Measurements from ENCODE around the gene COBL. TPM values are rescaled to one million over a fixed set of nuclear protein-coding genes. Genes with fewer than 3 reads are reported as not detected.

COBL gene
- total RNA-seq, 1 experiment from 2014 or later, result 0.04 TPM

GRCh38 chr7:51235593-51236313, 80.9 kb downstream of the COBL start:
- Histone ChIP-seq H3K9me3 (replicated peaks) (no peaks in the 10 kb centered on the region), H3K4me1 (no peaks in the 10 kb centered on the region), H3K4me3 (no peak overlapping the region), H3K27me3 (no peaks in the 10 kb centered on the region), H3K36me3 (no peaks in the 10 kb centered on the region), H3K27ac (no peak overlapping the region)
- DNase-seq, result no peak

- Histone ChIP-seq H3K27me3 (no peaks in the 10 kb centered on the region), H3K9me3 (replicated peaks) (no peaks in the 10 kb centered on the region), H3K4me3 (no peak overlapping the region), H3K27ac (no peak overlapping the region), H3K36me3 (no peaks in the 10 kb centered on the region), H3K4me1 (no peaks in the 10 kb centered on the region)
- no peak for DNase-seq
Measured at GRCh38 chr7:51234609-51235308, 81.8 kb downstream of the COBL start.

GRCh38 chr7:51234139-51234538, 82.5 kb downstream of the COBL start:
- Histone ChIP-seq H3K9me3 (replicated peaks) (no peaks in the 10 kb centered on the region), H3K4me3 (no peak overlapping the region), H3K27ac (no peak overlapping the region), H3K4me1 (no peaks in the 10 kb centered on the region), H3K27me3 (no peaks in the 10 kb centered on the region), H3K36me3 (no peaks in the 10 kb centered on the region)
- DNase-seq, result no peak

- no peak for DNase-seq
- H3K4me3 ChIP-seq, result no peak overlapping the region
- no peaks in the 10 kb centered on the region for H3K27me3 ChIP-seq
- no peak overlapping the region for H3K27ac ChIP-seq
- H3K4me1 ChIP-seq, result no peaks in the 10 kb centered on the region
- H3K9me3 ChIP-seq (replicated peaks), result no peaks in the 10 kb centered on the region
- no peaks in the 10 kb centered on the region for H3K36me3 ChIP-seq
Measured at GRCh38 chr7:51233374-51233773, 83.2 kb downstream of the COBL start.

GRCh38 chr7:51230723-51231122, 85.9 kb downstream of the COBL start:
- Histone ChIP-seq H3K9me3 (replicated peaks) (no peaks in the 10 kb centered on the region), H3K27me3 (no peaks in the 10 kb centered on the region), H3K27ac (no peak overlapping the region), H3K4me1 (no peaks in the 10 kb centered on the region), H3K4me3 (no peak overlapping the region), H3K36me3 (no peaks in the 10 kb centered on the region)
- no peak for DNase-seq

- H3K9me3 ChIP-seq (replicated peaks), result no peaks in the 10 kb centered on the region
- DNase-seq, result no peak
Measured at GRCh38 chr7:51230324-51230625, 86.3 kb downstream of the COBL start.

GRCh38 chr7:51229620-51230323, 86.8 kb downstream of the COBL start:
- no peaks in the 10 kb centered on the region for H3K36me3 ChIP-seq
- no peaks in the 10 kb centered on the region for H3K9me3 ChIP-seq (replicated peaks)
- no peaks in the 10 kb centered on the region for H3K4me1 ChIP-seq
- no peak overlapping the region for H3K4me3 ChIP-seq
- H3K27me3 ChIP-seq, result no peaks in the 10 kb centered on the region
- no peak for DNase-seq
- H3K27ac ChIP-seq, result no peak overlapping the region

More at GRCh38 chr7:51230324-51230625, 86.3 kb downstream of the COBL start:
- Histone ChIP-seq H3K36me3 (no peaks in the 10 kb centered on the region), H3K27me3 (no peaks in the 10 kb centered on the region), H3K4me1 (no peaks in the 10 kb centered on the region), H3K27ac (no peak overlapping the region), H3K4me3 (no peak overlapping the region)

- Histone ChIP-seq H3K27me3 (no peaks in the 10 kb centered on the region), H3K4me3 (no peak overlapping the region), H3K9me3 (replicated peaks) (no peaks in the 10 kb centered on the region), H3K4me1 (no peaks in the 10 kb centered on the region), H3K27ac (no peak overlapping the region), H3K36me3 (no peaks in the 10 kb centered on the region)
- DNase-seq, result no peak
Measured at GRCh38 chr7:51229106-51229537, 87.5 kb downstream of the COBL start.

- H3K9me3 ChIP-seq (replicated peaks), result no peaks in the 10 kb centered on the region
- no peak overlapping the region for H3K27ac ChIP-seq
- H3K36me3 ChIP-seq, result no peaks in the 10 kb centered on the region
- DNase-seq, result no peak
- no peak overlapping the region for H3K4me3 ChIP-seq
- no peaks in the 10 kb centered on the region for H3K27me3 ChIP-seq
- H3K4me1 ChIP-seq, result no peaks in the 10 kb centered on the region
Measured at GRCh38 chr7:51228386-51228958, 88.1 kb downstream of the COBL start.

- H3K4me1 ChIP-seq, result no peaks in the 10 kb centered on the region
- DNase-seq, result no peak
- H3K36me3 ChIP-seq, result no peaks in the 10 kb centered on the region
- no peaks in the 10 kb centered on the region for H3K9me3 ChIP-seq (replicated peaks)
- H3K27me3 ChIP-seq, result no peaks in the 10 kb centered on the region
- H3K4me3 ChIP-seq, result no peak overlapping the region
- H3K27ac ChIP-seq, result no peak overlapping the region
Measured at GRCh38 chr7:51227861-51228260, 88.7 kb downstream of the COBL start.

- DNase-seq, result no peak
- Histone ChIP-seq H3K4me3 (no peak overlapping the region), H3K27ac (no peak overlapping the region), H3K36me3 (no peaks in the 10 kb centered on the region), H3K9me3 (replicated peaks) (no peaks in the 10 kb centered on the region), H3K4me1 (no peaks in the 10 kb centered on the region), H3K27me3 (no peaks in the 10 kb centered on the region)
Measured at GRCh38 chr7:51226916-51227535, 89.6 kb downstream of the COBL start.

GRCh38 chr7:51226063-51226755, 90.4 kb downstream of the COBL start:
- Histone ChIP-seq H3K27me3 (0 out of 2 replicates have a peak, but pooled peaks cover 6% of the 10 kb centered on the region), H3K9me3 (replicated peaks) (no peaks in the 10 kb centered on the region), H3K4me1 (no peaks in the 10 kb centered on the region; the same call in 1 of the 2 replicates), H3K4me3 (no peak overlapping the region), H3K27ac (no peak overlapping the region), H3K36me3 (no peaks in the 10 kb centered on the region)
- no peak for DNase-seq

GRCh38 chr7:51224811-51225595, 91.6 kb downstream of the COBL start:
- Histone ChIP-seq H3K9me3 (replicated peaks) (no peaks in the 10 kb centered on the region), H3K4me3 (no peak overlapping the region), H3K27me3 (0 out of 2 replicates have a peak, but pooled peaks cover 7% of the 10 kb centered on the region), H3K27ac (no peak overlapping the region), H3K4me1 (no peaks in the 10 kb centered on the region; the same call in 1 of the 2 replicates), H3K36me3 (no peaks in the 10 kb centered on the region)
- DNase-seq, result no peak

All from SJCRH30 (cell line).